OCI-LY1 (cell line): ENCODE measurements around the gene CALHM5.

Experiments
- H2AFZ ChIP-seq: fragments of 200-600 bp; sonication (generic), shearing (Covaris generic); 2 replicates; pipeline ENCODE4 v1.6.0; 2014; ENCODE audit warnings: antibody characterized with exemption, mild to moderate bottlenecking, low read length
- H3F3A ChIP-seq: fragments of 200-600 bp; sonication (generic), shearing (Covaris generic); 2 replicates; pipeline ENCODE4 v1.6.0; 2014; ENCODE audit warnings: mild to moderate bottlenecking, antibody characterized with exemption, low read length, moderate library complexity; ENCODE audit not compliant: insufficient read depth
- H3K27ac ChIP-seq: fragments of 200-600 bp; sonication (generic); 2 replicates; pipeline ENCODE4 v1.5.1; 2014; ENCODE audit warnings: low read length, mixed run types, mild to moderate bottlenecking, low read depth; ENCODE audit not compliant: poor library complexity, severe bottlenecking
- H3K27me3 ChIP-seq: fragments of 200-600 bp; sonication (generic); 2 replicates; pipeline ENCODE4 v1.6.0; 2014; ENCODE audit warnings: antibody characterized with exemption, mild to moderate bottlenecking, low read length, moderate library complexity; ENCODE audit not compliant: insufficient read depth
- H3K36me3 ChIP-seq: fragments of 200-600 bp; sonication (generic); 2 replicates; pipeline ENCODE4 v1.6.1; 2014; ENCODE audit warnings: mild to moderate bottlenecking, antibody characterized with exemption, low read length, moderate library complexity, mixed read lengths; ENCODE audit not compliant: insufficient read depth
- H3K4me1 ChIP-seq: fragments of 200-600 bp; sonication (generic); 2 replicates; pipeline ENCODE4 v1.5.1; 2014; ENCODE audit warnings: mild to moderate bottlenecking, low read length, moderate library complexity; ENCODE audit not compliant: insufficient read depth, severe bottlenecking
- H3K4me2 ChIP-seq: fragments of 200-600 bp; sonication (generic), shearing (Covaris generic); 2 replicates; pipeline ENCODE4 v1.6.1; 2014; ENCODE audit warnings: low read length
- H3K4me3 ChIP-seq: fragments of 200-600 bp; sonication (generic); 2 replicates; pipeline ENCODE4 v1.5.1; 2014; ENCODE audit warnings: low read length, low read depth, mild to moderate bottlenecking, mixed read lengths; ENCODE audit not compliant: poor library complexity, severe bottlenecking
- H3K79me2 ChIP-seq: fragments of 200-600 bp; shearing (Covaris generic); 2 replicates; pipeline ENCODE4 v1.6.1; 2016; ENCODE audit warnings: mixed run types, low read length, mixed read lengths; ENCODE audit not compliant: insufficient read depth
- H3K9ac ChIP-seq: fragments of 200-600 bp; sonication (generic), shearing (Covaris generic); 2 replicates; pipeline ENCODE4 v1.6.1; 2014; ENCODE audit warnings: mild to moderate bottlenecking, low read length, mixed read lengths
- H3K9me2 ChIP-seq: fragments of 200-600 bp; sonication (generic), shearing (Covaris generic); 2 replicates; pipeline ENCODE4 v1.6.1; 2014; ENCODE audit warnings: low read depth, mild to moderate bottlenecking, low read length, mixed read lengths
- H3K9me3 ChIP-seq: fragments of 200-600 bp; shearing (Covaris generic); 2 replicates; pipeline ENCODE4 v1.6.1; 2014; ENCODE audit warnings: low read length, mixed read lengths
- H4K20me1 ChIP-seq: fragments of 200-600 bp; sonication (generic), shearing (Covaris generic); 2 replicates; pipeline ENCODE4 v1.6.0; 2016; ENCODE audit warnings: mild to moderate bottlenecking, low read length; ENCODE audit not compliant: insufficient read depth
- CTCF ChIP-seq: fragments of 200-600 bp; sonication (generic), shearing (Covaris generic); IDR thresholded peaks from 2 replicates; pipeline ENCODE4 v1.5.1; 2017; ENCODE audit warnings: mild to moderate bottlenecking, antibody characterized with exemption, low read length, moderate library complexity, mixed read lengths
- EZH2 ChIP-seq: fragments of 200-600 bp; sonication (generic), shearing (Covaris generic); IDR thresholded peaks from 2 replicates; pipeline ENCODE4 v1.8.0; 2017; ENCODE audit warnings: borderline replicate concordance, mixed run types, mild to moderate bottlenecking, antibody characterized with exemption, low read length, moderate library complexity, mixed read lengths

Gene CALHM5

DNA sequence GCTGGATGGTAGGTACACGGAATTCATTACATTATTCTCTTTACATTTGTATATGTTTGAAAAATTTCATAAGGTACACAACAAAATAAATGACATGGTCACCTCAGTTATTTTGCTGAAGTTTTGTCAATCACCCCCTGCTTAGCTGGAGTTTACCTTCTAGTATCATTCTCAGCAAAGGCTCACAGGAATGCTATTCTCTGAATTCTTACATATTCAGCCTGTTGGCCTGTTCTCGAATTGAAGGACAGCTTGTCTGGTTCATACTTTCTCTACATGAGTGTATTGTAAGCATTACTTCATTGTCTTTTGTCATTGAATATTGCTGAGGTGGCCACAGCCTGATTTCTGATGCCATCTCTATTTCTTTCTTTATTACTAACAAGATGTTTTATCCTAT is 12.8 kb downstream of the CALHM5 start:
- Histone ChIP-seq H3K27ac (no peak overlapping the region), H3F3A (no peaks in the 10 kb centered on the region), H4K20me1 (no peaks in the 10 kb centered on the region), H3K79me2 (no peaks in the 10 kb centered on the region), H3K9me2 (no peaks in the 10 kb centered on the region), H3K9ac (no peak overlapping the region), H3K36me3 (no peaks in the 10 kb centered on the region), H3K9me3 (no peaks in the 10 kb centered on the region), H3K27me3 (no peaks in the 10 kb centered on the region), H3K4me1 (no peaks in the 10 kb centered on the region), H2AFZ (no peak overlapping the region), H3K4me3 (no peak overlapping the region), H3K4me2 (no peak overlapping the region)
- TF ChIP-seq CTCF (no peak), EZH2 (no peak)

GRCh38 chr6:116528133-116528532 is 16.7 kb downstream of the CALHM5 start:
- Histone ChIP-seq H3K9me3 (no peaks in the 10 kb centered on the region), H3K9me2 (no peaks in the 10 kb centered on the region), H3K4me2 (no peak overlapping the region), H3K36me3 (no peaks in the 10 kb centered on the region), H3K9ac (no peak overlapping the region), H3K4me1 (no peaks in the 10 kb centered on the region), H3K4me3 (no peak overlapping the region), H3F3A (no peaks in the 10 kb centered on the region), H3K79me2 (no peaks in the 10 kb centered on the region), H3K27ac (no peak overlapping the region), H2AFZ (no peak overlapping the region), H3K27me3 (no peaks in the 10 kb centered on the region), H4K20me1 (no peaks in the 10 kb centered on the region)
- no peak for TF ChIP-seq CTCF
- TF ChIP-seq EZH2, result no peak

DNA sequence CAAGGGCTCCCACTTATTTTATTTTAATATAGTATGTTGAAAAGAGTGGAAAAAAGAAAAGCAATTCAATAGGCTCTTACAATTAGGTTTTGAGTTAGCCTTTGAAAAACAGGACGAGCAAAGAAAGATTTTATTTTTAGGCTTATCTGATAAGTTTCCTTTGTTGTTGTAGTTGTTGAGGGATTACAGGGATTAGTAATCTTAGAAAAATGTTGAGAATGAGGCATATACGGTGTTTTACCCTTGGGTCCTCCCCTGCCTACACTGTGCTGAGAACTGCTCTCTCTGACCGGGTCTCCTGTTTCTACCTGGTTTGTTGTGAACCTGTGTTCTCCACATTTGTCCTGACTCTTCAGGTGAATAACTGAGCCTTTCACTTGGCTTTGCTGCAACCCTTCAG is 17.3 kb downstream of the CALHM5 start:
- Histone ChIP-seq H3F3A (no peaks in the 10 kb centered on the region), H4K20me1 (no peaks in the 10 kb centered on the region), H3K27ac (no peak overlapping the region), H3K4me2 (no peak overlapping the region), H3K27me3 (no peaks in the 10 kb centered on the region), H3K4me3 (no peak overlapping the region), H3K9me3 (no peaks in the 10 kb centered on the region), H3K9ac (no peak overlapping the region), H3K36me3 (no peaks in the 10 kb centered on the region), H3K79me2 (no peaks in the 10 kb centered on the region), H3K9me2 (no peaks in the 10 kb centered on the region), H3K4me1 (no peaks in the 10 kb centered on the region), H2AFZ (no peak overlapping the region)
- no peak for TF ChIP-seq EZH2
- TF ChIP-seq CTCF, result no peak
